Neural cell (in vitro differentiated cells): ENCODE data around the gene RWDD1.

ENCODE experiments used
- CTCF ChIP-seq: fragments of 450-650 bp; IDR thresholded peaks from 2 replicates; pipeline ENCODE4 v1.5.1; 2014; ENCODE audit warnings: antibody characterized with exemption, mild to moderate bottlenecking, moderate library complexity; ENCODE audit not compliant: poor library complexity, severe bottlenecking
- EZH2 ChIP-seq: fragments of 200-600, 300-800 bp; shearing (Covaris generic), sonication (generic); IDR thresholded peaks from 2 replicates; pipeline ENCODE4 v1.6.1; 2014; ENCODE audit warnings: antibody characterized with exemption, low read length, borderline replicate concordance, mild to moderate bottlenecking; ENCODE audit not compliant: insufficient read depth, poor library complexity, severe bottlenecking
- TAF1 ChIP-seq: IDR thresholded peaks from 2 replicates; pipeline ENCODE4 v1.6.1; 2012; ENCODE audit warnings: low read depth

- TF ChIP-seq CTCF (no peak), TAF1 (no peak), EZH2 (no peak)
Observed at GRCh38 chr6:116575227-116575626, 3.9 kb downstream of the RWDD1 start.
